ENCODE data around the gene PDZD7.

PDZD7 gene

DNA sequence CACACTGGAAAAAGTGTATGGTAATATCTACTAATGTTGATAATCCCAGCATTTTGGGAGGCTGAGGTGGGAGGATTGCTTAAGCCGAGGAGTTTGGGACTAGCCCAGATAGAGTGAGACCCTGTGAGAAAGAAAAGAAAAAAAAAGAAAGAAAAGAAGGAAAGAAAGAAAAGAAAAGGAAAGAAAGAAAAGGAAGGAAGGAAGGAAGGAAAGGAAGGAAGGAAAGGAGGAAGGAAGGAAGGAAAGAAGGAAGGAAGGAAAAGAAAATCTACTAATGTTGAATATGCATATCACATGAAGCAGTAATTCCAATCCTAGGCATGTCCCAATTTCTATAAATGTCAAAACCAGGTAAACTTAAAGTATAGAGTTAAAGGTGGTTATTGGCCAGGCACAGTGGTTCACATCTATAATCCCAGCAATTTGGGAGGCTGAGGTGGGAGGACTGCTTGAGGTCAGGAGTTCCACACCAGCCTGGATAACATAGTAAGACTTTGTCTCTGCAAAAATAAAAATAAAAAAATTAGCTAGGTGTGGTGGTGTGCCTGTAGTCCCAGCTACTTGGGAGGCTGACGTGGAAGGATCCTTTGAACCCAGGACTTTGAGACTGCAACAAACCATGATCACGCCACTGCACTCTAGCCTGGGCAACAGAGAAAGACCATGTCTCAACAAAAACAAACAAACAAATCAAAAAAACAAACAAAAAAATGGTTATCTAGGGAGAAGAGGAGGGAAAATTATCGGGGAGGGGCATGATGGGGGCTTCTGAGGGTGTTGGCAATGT, 25.6 kb upstream of the PDZD7 start:
- peaks cover 14% of the 10 kb centered on the region for H3K27me3 Mint-ChIP-seq (ENCODE audit: low read depth)
- H3K9me3 Mint-ChIP-seq = no peaks in the 10 kb centered on the region
- peak overlapping the region in 1 of 3 experiments; percentile 17 for H3K4me3 Mint-ChIP-seq
- H3K27ac Mint-ChIP-seq = no peak overlapping the region
- TF ChIP-seq, protein P1, sequence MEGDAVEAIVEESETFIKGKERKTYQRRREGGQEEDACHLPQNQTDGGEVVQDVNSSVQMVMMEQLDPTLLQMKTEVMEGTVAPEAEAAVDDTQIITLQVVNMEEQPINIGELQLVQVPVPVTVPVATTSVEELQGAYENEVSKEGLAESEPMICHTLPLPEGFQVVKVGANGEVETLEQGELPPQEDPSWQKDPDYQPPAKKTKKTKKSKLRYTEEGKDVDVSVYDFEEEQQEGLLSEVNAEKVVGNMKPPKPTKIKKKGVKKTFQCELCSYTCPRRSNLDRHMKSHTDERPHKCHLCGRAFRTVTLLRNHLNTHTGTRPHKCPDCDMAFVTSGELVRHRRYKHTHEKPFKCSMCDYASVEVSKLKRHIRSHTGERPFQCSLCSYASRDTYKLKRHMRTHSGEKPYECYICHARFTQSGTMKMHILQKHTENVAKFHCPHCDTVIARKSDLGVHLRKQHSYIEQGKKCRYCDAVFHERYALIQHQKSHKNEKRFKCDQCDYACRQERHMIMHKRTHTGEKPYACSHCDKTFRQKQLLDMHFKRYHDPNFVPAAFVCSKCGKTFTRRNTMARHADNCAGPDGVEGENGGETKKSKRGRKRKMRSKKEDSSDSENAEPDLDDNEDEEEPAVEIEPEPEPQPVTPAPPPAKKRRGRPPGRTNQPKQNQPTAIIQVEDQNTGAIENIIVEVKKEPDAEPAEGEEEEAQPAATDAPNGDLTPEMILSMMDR (IDR thresholded peaks at IDR 0.05; ENCODE audit: unreplicated experiment in 3 of 3) = no peak
- H3K4me1 Mint-ChIP-seq = peaks cover 16% of the 10 kb centered on the region
- H3K36me3 Mint-ChIP-seq (ENCODE audit: low read depth) = no peaks in the 10 kb centered on the region

DNA sequence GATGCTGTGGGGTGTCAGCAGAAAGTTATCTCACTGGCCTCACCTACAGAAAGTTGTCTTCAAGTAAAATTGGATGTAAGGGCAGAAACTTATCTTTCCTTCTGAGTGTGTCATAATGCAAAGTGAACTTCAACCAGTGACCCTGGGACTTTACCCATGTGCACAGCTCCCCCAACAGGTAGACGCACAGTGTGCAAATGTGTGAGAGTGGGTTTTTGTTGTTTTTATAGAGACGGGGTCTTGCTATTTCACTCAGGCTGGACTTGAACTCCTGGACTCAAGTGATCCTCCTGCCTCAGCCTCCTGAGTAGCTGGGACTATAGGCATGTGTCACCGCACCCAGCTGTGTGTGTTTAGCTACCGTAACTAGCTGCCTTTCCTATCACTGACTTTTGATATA, 24.5 kb upstream of the PDZD7 start:
- peaks cover 16% of the 10 kb centered on the region for H3K4me1 Mint-ChIP-seq
- H3K4me3 Mint-ChIP-seq = peak overlapping the region in 1 of 3 experiments; percentile 4
- no peaks in the 10 kb centered on the region for H3K36me3 Mint-ChIP-seq (ENCODE audit: low read depth)
- H3K27me3 Mint-ChIP-seq (ENCODE audit: low read depth) = peaks cover 25% of the 10 kb centered on the region
- no peaks in the 10 kb centered on the region for H3K9me3 Mint-ChIP-seq
- TF ChIP-seq, protein P1 (IDR thresholded peaks at IDR 0.05; ENCODE audit: unreplicated experiment in 3 of 3) = no peak
- H3K27ac Mint-ChIP-seq = no peak overlapping the region

DNA sequence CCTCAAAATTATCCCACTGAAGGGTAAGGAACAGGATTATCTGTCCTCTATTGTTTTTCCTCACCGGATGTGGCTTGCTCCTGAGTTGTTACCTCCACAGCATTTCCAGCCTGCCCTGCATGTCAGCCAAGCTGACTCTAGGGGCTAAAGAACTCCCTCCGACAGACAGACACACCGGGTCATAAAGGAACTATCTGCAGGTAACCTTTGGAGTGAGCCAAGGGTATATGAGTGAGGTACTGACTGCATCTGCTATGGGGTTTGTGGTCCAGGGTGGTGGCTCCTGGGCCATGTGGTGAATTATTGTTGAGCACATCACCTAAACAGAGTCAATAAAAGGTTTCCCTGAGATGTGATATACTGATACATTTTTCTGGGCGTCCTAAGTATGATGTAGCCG, 23.9 kb upstream of the PDZD7 start:
- Mint-ChIP-seq H3K4me1 (peaks cover 11% of the 10 kb centered on the region), H3K9me3 (no peaks in the 10 kb centered on the region), H3K36me3 (ENCODE audit: low read depth) (no peaks in the 10 kb centered on the region), H3K4me3 (peak overlapping the region in 1 of 3 experiments; percentile 4), H3K27me3 (ENCODE audit: low read depth) (peaks cover 31% of the 10 kb centered on the region), H3K27ac (no peak overlapping the region)
- TF ChIP-seq, protein P1 (IDR thresholded peaks at IDR 0.05; ENCODE audit: unreplicated experiment in 3 of 3) = no peak

DNA sequence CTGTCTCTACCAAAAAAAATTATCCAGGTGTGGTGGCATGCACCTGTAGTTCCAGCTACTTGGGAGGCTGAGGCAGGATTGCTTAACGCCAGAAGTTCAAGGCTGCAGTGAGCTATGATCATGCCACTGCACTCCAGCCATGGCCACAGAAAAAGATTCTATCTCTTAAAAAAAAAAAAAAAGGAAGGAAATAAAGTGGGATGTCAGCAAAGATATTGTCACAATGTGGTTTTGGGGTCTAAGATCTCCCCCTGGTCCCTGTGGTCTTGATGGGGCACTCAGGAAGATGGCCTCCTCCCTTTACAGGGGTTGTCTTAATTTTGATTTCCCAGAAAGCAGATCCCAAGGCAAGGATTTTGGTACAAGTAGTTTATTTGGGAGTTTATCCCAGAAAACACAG, 23.4 kb upstream of the PDZD7 start:
- H3K36me3 Mint-ChIP-seq (ENCODE audit: low read depth) = no peaks in the 10 kb centered on the region
- H3K27ac Mint-ChIP-seq = no peak overlapping the region
- H3K4me1 Mint-ChIP-seq = peaks cover 6% of the 10 kb centered on the region
- TF ChIP-seq, protein P1 (IDR thresholded peaks at IDR 0.05; ENCODE audit: unreplicated experiment in 3 of 3) = no peak
- peaks cover 36% of the 10 kb centered on the region for H3K27me3 Mint-ChIP-seq (ENCODE audit: low read depth)
- H3K4me3 Mint-ChIP-seq = no peak overlapping the region
- no peaks in the 10 kb centered on the region for H3K9me3 Mint-ChIP-seq

DNA sequence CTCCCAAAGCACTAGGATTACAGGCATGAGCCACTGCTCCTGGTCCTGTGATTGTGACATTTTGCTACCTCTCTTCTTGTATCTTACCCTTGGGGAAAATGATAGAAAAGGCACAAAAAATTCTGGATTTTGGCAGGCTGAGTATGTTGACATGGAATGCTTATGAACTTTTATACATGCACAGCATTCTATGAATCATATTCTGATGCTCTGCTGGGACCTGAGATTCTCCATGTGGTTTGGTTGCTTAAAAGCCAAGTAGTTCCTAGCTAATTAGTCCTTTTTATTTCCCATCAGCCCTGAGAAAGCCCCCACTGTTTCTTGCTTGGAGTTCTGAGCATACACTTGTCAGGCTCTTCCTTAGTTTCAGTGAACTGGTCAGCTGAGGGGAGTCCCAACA, 22.6 kb upstream of the PDZD7 start:
- no peak overlapping the region for H3K4me3 Mint-ChIP-seq
- no peaks in the 10 kb centered on the region for H3K9me3 Mint-ChIP-seq
- H3K27ac Mint-ChIP-seq = no peak overlapping the region
- H3K36me3 Mint-ChIP-seq (ENCODE audit: low read depth) = no peaks in the 10 kb centered on the region
- TF ChIP-seq, protein P1 (IDR thresholded peaks at IDR 0.05; ENCODE audit: unreplicated experiment in 3 of 3) = no peak
- H3K4me1 Mint-ChIP-seq = peaks cover 11% of the 10 kb centered on the region
- peaks cover 44% of the 10 kb centered on the region for H3K27me3 Mint-ChIP-seq (ENCODE audit: low read depth)

DNA sequence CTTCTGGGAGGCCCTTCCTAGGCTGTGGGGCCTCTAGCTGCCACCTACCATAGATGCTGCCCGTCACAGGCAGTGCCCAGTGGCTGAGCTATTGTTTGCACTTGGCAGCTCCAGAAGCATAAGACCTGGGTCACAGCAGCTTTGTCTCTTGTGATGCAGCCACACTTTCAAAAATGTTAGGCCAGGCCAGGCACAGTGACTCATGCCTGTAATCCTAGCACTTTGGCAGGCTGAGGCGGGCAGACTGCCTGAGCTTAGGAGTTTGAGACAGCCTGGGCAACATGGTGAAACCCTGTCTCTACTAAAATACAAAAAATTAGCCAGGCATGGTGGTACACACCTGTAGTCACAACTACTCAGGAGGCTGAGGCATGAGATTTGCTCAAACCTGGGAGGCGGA, 21.4 kb upstream of the PDZD7 start:
- H3K4me3 Mint-ChIP-seq = no peak overlapping the region

More for the DNA sequence above, 21.4 kb upstream of the PDZD7 start:
- Mint-ChIP-seq H3K36me3 (ENCODE audit: low read depth) (no peaks in the 10 kb centered on the region), H3K27me3 (ENCODE audit: low read depth) (peaks cover 57% of the 10 kb centered on the region), H3K4me1 (peaks cover 15% of the 10 kb centered on the region), H3K9me3 (no peaks in the 10 kb centered on the region), H3K27ac (no peak overlapping the region)
- TF ChIP-seq, protein P1 (IDR thresholded peaks at IDR 0.05; ENCODE audit: unreplicated experiment in 3 of 3) = no peak

Measured in nephron (organoid).